K562 (cell line): ENCODE results near the gene CASKIN1. TPM values are rescaled to one million over a fixed set of nuclear protein-coding genes. Genes with fewer than 3 reads are reported as not detected.

Experiments
- ATAC-seq: fragments of 200-7000 bp; cut with Tn5 transposase; 3 replicates; pipeline ENCODE4 v1.9.1; 2020; ENCODE audit warnings: moderate library complexity
- BruUV-seq: library from RNA; stranded (reverse); fragments of 400-500 nt; replicated peaks from 2 replicates; lab custom pipeline; 2021; lab: Mats Ljungman, UMichigan
- CTCF ChIA-PET: fragments of 300-600 bp; formaldehyde crosslinking; extraction: SDS; loops from one replicate; lab custom pipeline; 2021; ENCODE audit warnings: low intra/inter-chr PET ratio; lab: Yijun Ruan, JAX
- POLR2A ChIA-PET: fragments of 300-600, 350-650 bp; sonication (Branson Sonifier 250); formaldehyde crosslinking; extraction: SDS; loops from one replicate; lab custom pipeline; 2021; ENCODE audit warnings: antibody characterized with exemption, inconsistent platforms; lab: Yijun Ruan, JAX
- DNase-seq, 4 experiments: peaks; one replicate each; pipeline versions ENCODE4 v3.0.0 to v3.0.0-alpha.2; 2011 to 2018; ENCODE audit warnings: low spot score in 3 of 4, mixed read lengths in 3 of 4; ENCODE audit errors: extremely low read depth in 1 of 4
- FAIRE-seq: peaks from 2 replicates; lab custom pipeline; 2011; peaks lifted over from hg19 to GRCh38; lab: Jason Lieb, UNC
- H2AFZ ChIP-seq: 2 replicates; pipeline ENCODE4 v1.6.0; 2011; ENCODE audit warnings: low read depth, low read length, control low read depth, inconsistent platforms
- H3K27ac ChIP-seq: fragments of 200-600 bp; 3 replicates; pipeline ENCODE4 v1.8.0; 2011; ENCODE audit warnings: low read depth, mild to moderate bottlenecking, control low read depth, inconsistent platforms, low read length, moderate library complexity, mixed read lengths; ENCODE audit errors: extremely low read depth
- H3K27me3 ChIP-seq, 2 experiments: fragments of 300-600 bp in 1 of 2; 2 replicates in 1 of 2; 3 replicates in 1 of 2; pipeline versions ENCODE4 v1.6.0 to v1.8.0; 2011; ENCODE audit warnings: inconsistent platforms in 2 of 2, low read length in 2 of 2, mild to moderate bottlenecking in 1 of 2, mixed read lengths in 1 of 2, moderate library complexity in 1 of 2; ENCODE audit not compliant: control insufficient read depth in 2 of 2, insufficient read depth in 2 of 2
- H3K36me3 ChIP-seq: fragments of 300-600 bp; 3 replicates; pipeline ENCODE4 v1.8.0; 2011; ENCODE audit warnings: mild to moderate bottlenecking, low read length, inconsistent platforms; ENCODE audit not compliant: control insufficient read depth, insufficient read depth
- H3K4me1 ChIP-seq, 2 experiments: fragments of 200-600 bp in 1 of 2; replicated peaks in 1 of 2; 2 replicates in 1 of 2; 3 replicates in 1 of 2; pipeline versions ENCODE4 v1.5.1 to v1.8.0; 2011; ENCODE audit warnings: inconsistent platforms in 2 of 2, low read length in 2 of 2, mild to moderate bottlenecking in 1 of 2, mixed read lengths in 1 of 2, moderate library complexity in 1 of 2; ENCODE audit not compliant: control insufficient read depth in 2 of 2, insufficient read depth in 2 of 2
- H3K4me2 ChIP-seq: 2 replicates; pipeline ENCODE4 v1.6.1; 2011; ENCODE audit warnings: low read length, control low read depth, inconsistent platforms, mixed read lengths; ENCODE audit not compliant: insufficient read depth
- H3K4me3 ChIP-seq: fragments of 200-600 bp; sonication (generic), shearing (Covaris generic); 2 replicates; pipeline ENCODE4 v1.5.1; 2016; ENCODE audit warnings: control low read depth, inconsistent platforms
- H3K79me2 ChIP-seq: fragments of 200-600 bp; 3 replicates; pipeline ENCODE4 v1.8.0; 2011; ENCODE audit warnings: low read length, inconsistent platforms; ENCODE audit not compliant: control insufficient read depth, insufficient read depth
- H3K9ac ChIP-seq, 2 experiments: 2 replicates each; pipeline versions ENCODE4 v1.6.0 to v1.6.1; 2011; ENCODE audit warnings: low read depth in 2 of 2, low read length in 2 of 2, control low read depth in 1 of 2, inconsistent platforms in 1 of 2, mild to moderate bottlenecking in 1 of 2, mixed read lengths in 1 of 2; ENCODE audit not compliant: insufficient read depth in 1 of 2
- H3K9me1 ChIP-seq: one replicate; pipeline ENCODE4 v1.6.0; 2011; ENCODE audit warnings: inconsistent platforms, mild to moderate bottlenecking, low read length, moderate library complexity; ENCODE audit not compliant: control insufficient read depth, insufficient read depth
- H3K9me3 ChIP-seq: replicated peaks from 2 replicates; pipeline ENCODE4 v1.5.1; 2011; ENCODE audit warnings: low read depth, low read length, inconsistent platforms; ENCODE audit not compliant: control insufficient read depth, insufficient read depth
- H4K20me1 ChIP-seq: replicated peaks from 2 replicates; pipeline ENCODE4 v1.6.1; 2011; ENCODE audit warnings: low read length, inconsistent platforms, mixed read lengths; ENCODE audit not compliant: control insufficient read depth, insufficient read depth
- SIX5 ChIP-seq, 2 experiments: IDR thresholded peaks; 2 replicates each; pipeline ENCODE4 v1.6.1; 2011; ENCODE audit warnings: low read length in 2 of 2, borderline replicate concordance in 1 of 2, low read depth in 1 of 2, mild to moderate bottlenecking in 1 of 2, moderate library complexity in 1 of 2; ENCODE audit not compliant: insufficient read depth in 1 of 2
- TSC22D4 ChIP-seq: fragments of 450-650 bp; IDR thresholded peaks from 2 replicates; pipeline ENCODE4 v1.6.1; 2016; ENCODE audit warnings: missing genetic modification characterization, missing biosample characterization, control low read depth
- ZNF174 ChIP-seq: fragments of 250-450 bp; sonication (Bioruptor Pico); IDR thresholded peaks from 2 replicates; pipeline ENCODE4 v1.4.0; 2020; ENCODE audit warnings: mild to moderate bottlenecking
- ZNF217 ChIP-seq: sonication (generic); formaldehyde crosslinking; IDR thresholded peaks from 2 replicates; pipeline ENCODE4 v1.8.0; 2022; ENCODE audit warnings: mild to moderate bottlenecking, missing genetic modification reagents
- WGBS: fragments of 100-300 bp; shearing (Covaris generic); methylation state at CpG from one replicate; pipeline ENCODE4 v1.1.6; 2016; ENCODE audit warnings: low coverage, mixed read lengths; ENCODE audit not compliant: insufficient coverage; ENCODE audit errors: missing lambda C conversion rate; 5-methylcytosine and 5-hydroxymethylcytosine counted together
- in situ Hi-C: fragments of 300-500 bp; cut with MboI; formaldehyde crosslinking; loops from 4 replicates; pipeline ENCODE4 v1.15.0; 2018; ENCODE audit warnings: inconsistent platforms, mixed read lengths
- intact Hi-C: fragments of 100-400 bp; cut with micrococcal nuclease; formaldehyde crosslinking; loops from 2 replicates; pipeline ENCODE4 v1.14.2; 2022
- polyA plus RNA-seq, 8 experiments: library from polyadenylated mRNA; depleted of rRNA in 4 of 8; stranded (reverse) in 5 of 8; unstranded in 3 of 8; fragments of >200 nt; fragmentation: Nextera tagmentation in 2 of 8; fragmentation: Illumina TruSeq in 1 of 8; extraction: Ambion mirVana in 2 of 8; extraction: Trizol in 1 of 8; gene quantifications; 2 replicates each; pipeline versions ENCODE4 v1.2.1 to v1.2.3, GENCODE V29; 2011 to 2014; ENCODE audit warnings: inconsistent platforms in 1 of 8, missing spikeins in 1 of 8
- total RNA-seq, 7 experiments: library from RNA; depleted of rRNA in 6 of 7; stranded (reverse); fragments of >200 nt in 6 of 7; fragmentation: Illumina TruSeq in 2 of 7; extraction: Trizol in 2 of 7; gene quantifications; 2 replicates each; pipeline versions ENCODE4 v1.2.1 to v1.2.3, GENCODE V29; 2011 to 2021; ENCODE audit warnings: low replicate concordance in 1 of 7
- TF ChIP-seq, protein P1 (sequence below), 2 experiments: fragments of 450-650 bp in 1 of 2; sonication (generic) in 1 of 2; formaldehyde crosslinking in 1 of 2; IDR thresholded peaks in 1 of 2; conservative IDR thresholded peaks in 1 of 2; 2 replicates each; pipeline versions ENCODE4 v1.6.1 to v1.8.1; 2016 to 2023; ENCODE audit warnings: mild to moderate bottlenecking in 2 of 2, moderate library complexity in 2 of 2, inconsistent platforms in 1 of 2, missing genetic modification reagents in 1 of 2
- TF ChIP-seq, protein P2 (sequence below): fragments of 200-800 bp; sonication (Bioruptor generic); IDR thresholded peaks from 2 replicates; pipeline ENCODE4 v1.6.1; 2016; ENCODE audit warnings: missing genetic modification characterization, missing compliant biosample characterization

Gene CASKIN1
- total and polyA plus RNA-seq, 9 of the 15 experiments (the other 6 are each of a cell fraction or from before 2014, with no cell fraction given), result 0.15 to 4.5 (median 1.5) TPM; not detected in 2

DNA sequence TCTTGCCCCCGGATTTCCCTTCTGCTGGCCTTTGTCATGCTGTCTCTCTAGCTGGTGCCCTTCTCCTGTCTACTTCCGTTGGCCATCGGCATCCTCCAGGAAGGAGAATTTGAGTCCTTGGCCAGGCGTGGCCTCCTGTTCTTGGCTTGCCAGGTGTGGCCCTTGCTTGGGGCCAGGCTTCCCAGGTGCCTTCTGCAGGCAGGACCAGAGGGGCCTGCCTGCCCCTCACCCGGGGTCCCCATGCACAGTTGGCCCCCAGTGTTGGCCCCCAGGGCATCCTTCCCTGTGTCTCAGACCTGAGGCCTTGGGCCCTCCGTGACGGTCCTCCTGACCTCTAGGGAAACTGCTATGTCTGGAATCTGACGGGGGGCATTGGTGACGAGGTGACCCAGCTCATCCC is 11.5 kb upstream of the CASKIN1 start:
- Histone ChIP-seq H3K9me1 (no peaks in the 10 kb centered on the region), H3K4me3 (no peak overlapping the region), H4K20me1 (peaks cover 13% of the 10 kb centered on the region), H3K4me1 (peaks cover 28 to 87% of the 10 kb centered on the region in 2 experiments), H3K27me3 (no peaks in the 10 kb centered on the region), H3K79me2 (peaks cover 57% of the 10 kb centered on the region), H3K9ac (peak overlapping the region in 1 of 2 experiments; percentile 96; a peak in 2 of 4 replicates), H3K27ac (no peak overlapping the region), H3K9me3 (no peaks in the 10 kb centered on the region), H3K4me2 (no peak overlapping the region)
- intact Hi-C loops (no loop called here), in situ Hi-C loops (no loop called here)
- WGBS, result 99% methylated on average over 8 of the region's 9 CpGs
- no peak for DNase-seq
- CTCF ChIA-PET, result no interaction called here
- ATAC-seq, result no peak
- no peak for TF ChIP-seq ZNF217 (CRISPR knock-in tag)
- no peak for TF ChIP-seq TSC22D4 (tag)
- TF ChIP-seq, protein P1, sequence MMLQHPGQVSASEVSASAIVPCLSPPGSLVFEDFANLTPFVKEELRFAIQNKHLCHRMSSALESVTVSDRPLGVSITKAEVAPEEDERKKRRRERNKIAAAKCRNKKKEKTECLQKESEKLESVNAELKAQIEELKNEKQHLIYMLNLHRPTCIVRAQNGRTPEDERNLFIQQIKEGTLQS (IDR thresholded peaks at IDR 0.05), result no peak
- TF ChIP-seq, protein P1 (CRISPR knock-in tag; conservative IDR thresholded peaks at IDR 0.05), result no peak
- no peak for TF ChIP-seq ZNF174
- TF ChIP-seq, protein P2, sequence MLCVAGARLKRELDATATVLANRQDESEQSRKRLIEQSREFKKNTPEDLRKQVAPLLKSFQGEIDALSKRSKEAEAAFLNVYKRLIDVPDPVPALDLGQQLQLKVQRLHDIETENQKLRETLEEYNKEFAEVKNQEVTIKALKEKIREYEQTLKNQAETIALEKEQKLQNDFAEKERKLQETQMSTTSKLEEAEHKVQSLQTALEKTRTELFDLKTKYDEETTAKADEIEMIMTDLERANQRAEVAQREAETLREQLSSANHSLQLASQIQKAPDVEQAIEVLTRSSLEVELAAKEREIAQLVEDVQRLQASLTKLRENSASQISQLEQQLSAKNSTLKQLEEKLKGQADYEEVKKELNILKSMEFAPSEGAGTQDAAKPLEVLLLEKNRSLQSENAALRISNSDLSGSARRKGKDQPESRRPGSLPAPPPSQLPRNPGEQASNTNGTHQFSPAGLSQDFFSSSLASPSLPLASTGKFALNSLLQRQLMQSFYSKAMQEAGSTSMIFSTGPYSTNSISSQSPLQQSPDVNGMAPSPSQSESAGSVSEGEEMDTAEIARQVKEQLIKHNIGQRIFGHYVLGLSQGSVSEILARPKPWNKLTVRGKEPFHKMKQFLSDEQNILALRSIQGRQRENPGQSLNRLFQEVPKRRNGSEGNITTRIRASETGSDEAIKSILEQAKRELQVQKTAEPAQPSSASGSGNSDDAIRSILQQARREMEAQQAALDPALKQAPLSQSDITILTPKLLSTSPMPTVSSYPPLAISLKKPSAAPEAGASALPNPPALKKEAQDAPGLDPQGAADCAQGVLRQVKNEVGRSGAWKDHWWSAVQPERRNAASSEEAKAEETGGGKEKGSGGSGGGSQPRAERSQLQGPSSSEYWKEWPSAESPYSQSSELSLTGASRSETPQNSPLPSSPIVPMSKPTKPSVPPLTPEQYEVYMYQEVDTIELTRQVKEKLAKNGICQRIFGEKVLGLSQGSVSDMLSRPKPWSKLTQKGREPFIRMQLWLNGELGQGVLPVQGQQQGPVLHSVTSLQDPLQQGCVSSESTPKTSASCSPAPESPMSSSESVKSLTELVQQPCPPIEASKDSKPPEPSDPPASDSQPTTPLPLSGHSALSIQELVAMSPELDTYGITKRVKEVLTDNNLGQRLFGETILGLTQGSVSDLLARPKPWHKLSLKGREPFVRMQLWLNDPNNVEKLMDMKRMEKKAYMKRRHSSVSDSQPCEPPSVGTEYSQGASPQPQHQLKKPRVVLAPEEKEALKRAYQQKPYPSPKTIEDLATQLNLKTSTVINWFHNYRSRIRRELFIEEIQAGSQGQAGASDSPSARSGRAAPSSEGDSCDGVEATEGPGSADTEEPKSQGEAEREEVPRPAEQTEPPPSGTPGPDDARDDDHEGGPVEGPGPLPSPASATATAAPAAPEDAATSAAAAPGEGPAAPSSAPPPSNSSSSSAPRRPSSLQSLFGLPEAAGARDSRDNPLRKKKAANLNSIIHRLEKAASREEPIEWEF (CRISPR knock-in tag), result no peak
- TF ChIP-seq SIX5 (IDR thresholded peaks at IDR 0.05; ENCODE audit: borderline replicate concordance in 1 of 2, insufficient read depth in 1 of 2, low read depth in 1 of 2, low read length in 2 of 2), result no peak
- TF ChIP-seq, all 486 proteins: peak for 0
- BruUV-seq, result no TSS peak
- FAIRE-seq, result no peak
- no peak overlapping the region for H2AFZ ChIP-seq
- POLR2A ChIA-PET, result interaction anchor here (0.9 to 1.3 kb wide), 3 partner anchors 8 to 52 kb away, joined by 3 to 4 read pairs (median 3); partner anchors contain the start of gene TRAF7
- H3K36me3 ChIP-seq, result peaks cover 52% of the 10 kb centered on the region; the same call in 2 of the 3 replicates
